ENCODE measurements around the gene CUEDC2.

- no peak for TF ChIP-seq POLR2AphosphoS5 (IDR thresholded peaks at IDR 0.05; ENCODE audit: low read depth, low read length)
- TF ChIP-seq POLR2A (IDR thresholded peaks at IDR 0.05; ENCODE audit: low read depth, low read length): no peak
- no peak for TF ChIP-seq TAF1 (IDR thresholded peaks at IDR 0.05; ENCODE audit: low read depth, low read length)
- no peak for TF ChIP-seq PAX5 (IDR thresholded peaks at IDR 0.05; ENCODE audit: insufficient read depth, low read length, severe bottlenecking)
Observed at GRCh38 chr10:102393411-102394078, 38.8 kb downstream of the CUEDC2 start.
